K562 (cell line): Measurements from ENCODE around the gene SET. TPM values are rescaled to one million over a fixed set of nuclear protein-coding genes. Genes with fewer than 3 reads are reported as not detected.

Experiments used
- ARID4B ChIP-seq: sonication (generic); formaldehyde crosslinking; IDR thresholded peaks from 2 replicates; pipeline ENCODE4 v1.8.0; 2022; ENCODE audit warnings: mild to moderate bottlenecking, missing genetic modification reagents
- ATF1 ChIP-seq, 2 experiments: fragments of 450-650 bp in 1 of 2; IDR thresholded peaks; 2 replicates each; pipeline ENCODE4 v1.6.1; 2016; ENCODE audit warnings: missing compliant biosample characterization in 1 of 2, missing genetic modification characterization in 1 of 2
- ATF6 ChIP-seq: sonication (generic); formaldehyde crosslinking; IDR thresholded peaks from 2 replicates; pipeline ENCODE4 v1.4.0; 2020; ENCODE audit warnings: mild to moderate bottlenecking, missing genetic modification reagents
- BACH1 ChIP-seq: fragments of 200-800 bp; sonication (Bioruptor generic); IDR thresholded peaks from 2 replicates; pipeline ENCODE4 v1.6.1; 2016; ENCODE audit warnings: missing genetic modification characterization, missing compliant biosample characterization
- BCOR ChIP-seq: fragments of 450-650 bp; IDR thresholded peaks from 2 replicates; pipeline ENCODE4 v1.6.1; 2016
- CBX5 ChIP-seq: IDR thresholded peaks from 2 replicates; pipeline ENCODE4 v1.6.1; 2014; ENCODE audit warnings: low read depth, borderline replicate concordance
- E2F8 ChIP-seq: fragments of 450-650 bp; IDR thresholded peaks from 2 replicates; pipeline ENCODE4 v1.7.1; 2018; ENCODE audit warnings: mild to moderate bottlenecking, low read depth; ENCODE audit not compliant: partially characterized antibody
- GATAD2B ChIP-seq: fragments of 450-650 bp; IDR thresholded peaks from 2 replicates; pipeline ENCODE4 v1.6.1; 2017; ENCODE audit warnings: mild to moderate bottlenecking, borderline replicate concordance
- HCFC1 ChIP-seq: IDR thresholded peaks from 2 replicates; pipeline ENCODE4 v1.6.1; 2012; ENCODE audit warnings: low read depth, low read length, improper control_type of control experiment
- NCOA1 ChIP-seq: fragments of 450-650 bp; IDR thresholded peaks from 2 replicates; pipeline ENCODE4 v1.6.1; 2016; ENCODE audit warnings: low read depth
- NCOA2 ChIP-seq, 2 experiments: fragments of 450-650 bp; IDR thresholded peaks; 2 replicates each; pipeline ENCODE4 v1.6.1; 2018; ENCODE audit warnings: mild to moderate bottlenecking in 2 of 2, moderate library complexity in 1 of 2; ENCODE audit not compliant: partially characterized antibody in 2 of 2
- RBM34 ChIP-seq: fragments of 200-400 bp; formaldehyde crosslinking; IDR thresholded peaks from 2 replicates; pipeline ENCODE4 v1.6.1; 2018; ENCODE audit warnings: low read length, borderline replicate concordance; ENCODE audit not compliant: insufficient read depth
- SRF ChIP-seq, 2 experiments: fragments of 250-450, 450-650 bp in 1 of 2; sonication (Bioruptor Pico) in 1 of 2; sonication (generic) in 1 of 2; formaldehyde crosslinking; IDR thresholded peaks; 2 replicates each; pipeline versions ENCODE4 v1.5.0 to v1.5.1; 2020 to 2022; ENCODE audit warnings: mild to moderate bottlenecking in 1 of 2, missing genetic modification reagents in 1 of 2
- TBL1XR1 ChIP-seq, 2 experiments: IDR thresholded peaks; 2 replicates each; pipeline ENCODE4 v1.6.1; 2012; ENCODE audit warnings: improper control_type of control experiment in 2 of 2, low read length in 2 of 2, mild to moderate bottlenecking in 1 of 2
- ZBTB1 ChIP-seq: sonication (generic); formaldehyde crosslinking; IDR thresholded peaks from 2 replicates; pipeline ENCODE4 v1.8.1; 2023; ENCODE audit warnings: missing genetic modification reagents, low read depth, mild to moderate bottlenecking, borderline replicate concordance
- ZFP36 ChIP-seq: fragments of 150-350 bp; IDR thresholded peaks from 2 replicates; pipeline ENCODE4 v1.6.1; 2018; ENCODE audit warnings: low read length, low read depth; ENCODE audit not compliant: partially characterized antibody
- ZKSCAN8 ChIP-seq: fragments of 200-800 bp; sonication (Bioruptor generic); IDR thresholded peaks from 2 replicates; pipeline ENCODE4 v1.6.1; 2016; ENCODE audit warnings: missing genetic modification characterization, missing compliant biosample characterization
- ZNF551 ChIP-seq: fragments of 250-450 bp; sonication (Bioruptor Pico); IDR thresholded peaks from 2 replicates; pipeline ENCODE4 v1.5.0; 2021; ENCODE audit warnings: mild to moderate bottlenecking, moderate library complexity
- ZNF699 ChIP-seq: fragments of 250-450 bp; sonication (Bioruptor Pico); IDR thresholded peaks from 2 replicates; pipeline ENCODE4 v1.8.0; 2021; ENCODE audit warnings: mild to moderate bottlenecking, moderate library complexity; ENCODE audit not compliant: insufficient replicate concordance
- ZNF75A ChIP-seq: fragments of 450-650 bp; formaldehyde crosslinking; IDR thresholded peaks from 2 replicates; pipeline ENCODE4 v1.4.0; 2020; ENCODE audit warnings: mild to moderate bottlenecking
- polyA plus RNA-seq, 8 experiments: library from polyadenylated mRNA; depleted of rRNA in 4 of 8; stranded (reverse) in 5 of 8; unstranded in 3 of 8; fragments of >200 nt; fragmentation: Nextera tagmentation in 2 of 8; fragmentation: Illumina TruSeq in 1 of 8; extraction: Ambion mirVana in 2 of 8; extraction: Trizol in 1 of 8; gene quantifications; 2 replicates each; pipeline versions ENCODE4 v1.2.1 to v1.2.3, GENCODE V29; 2011 to 2014; ENCODE audit warnings: inconsistent platforms in 1 of 8, missing spikeins in 1 of 8
- total RNA-seq, 7 experiments: library from RNA; depleted of rRNA in 6 of 7; stranded (reverse); fragments of >200 nt in 6 of 7; fragmentation: Illumina TruSeq in 2 of 7; extraction: Trizol in 2 of 7; gene quantifications; 2 replicates each; pipeline versions ENCODE4 v1.2.1 to v1.2.3, GENCODE V29; 2011 to 2021; ENCODE audit warnings: low replicate concordance in 1 of 7

Gene SET
- total and polyA plus RNA-seq, 9 of the 15 experiments (the other 6 are each of a cell fraction or from before 2014, with no cell fraction given): 404 to 1,447 (median 907) TPM

GRCh38 chr9:128702445-128702948, 13.5 kb downstream of the SET start, which contains the start of gene PKN3 (continued):
- TF ChIP-seq HCFC1 (peak; percentile 42), SRF (CRISPR knock-in tag; IDR thresholded peaks at IDR 0.05) (0 out of 4 replicates have a peak, but pooled peaks of 1 of the 2 experiments have one; percentile 48), ZNF75A (CRISPR knock-in tag) (no peak), E2F8 (no peak), ATF6 (CRISPR knock-in tag) (no peak), ZNF551 (CRISPR knock-in tag) (no peak), NCOA2 (IDR thresholded peaks at IDR 0.05; ENCODE audit: partially characterized antibody in 2 of 2) (no peak), CBX5 (no peak), ZFP36 (no peak), ZBTB1 (CRISPR knock-in tag) (no peak; the same call in 1 of the 2 replicates), BCOR (0 out of 2 replicates have a peak, but pooled peaks have one; percentile 6), BACH1 (tag) (no peak), RBM34 (no peak), ZKSCAN8 (no peak), ATF1 (CRISPR knock-in tag; IDR thresholded peaks at IDR 0.05) (no peak), ATF1 (tag; IDR thresholded peaks at IDR 0.05) (peak; percentile 47; the same call in 1 of the 2 replicates), GATAD2B (peak; percentile 92; the same call in 1 of the 2 replicates), TBL1XR1 (IDR thresholded peaks at IDR 0.05; ENCODE audit: low read length in 2 of 2) (no peak), ZNF699 (CRISPR knock-in tag) (no peak), NCOA1 (no peak), ARID4B (CRISPR knock-in tag) (peak; percentile 89)
